ENCODE results near the gene GSG1L.
"Not testable (repeated sequence)": the region's sequence is repeated elsewhere in the genome, so short reads cannot be mapped to it uniquely, and the experiment has no call there.

GSG1L gene

GRCh38 chr16:27880287-27880686 is 183.2 kb downstream of the GSG1L start:
- no peak for DNase-seq

- DNase-seq, result no peak
Measured at GRCh38 chr16:27879601-27880247, 183.8 kb downstream of the GSG1L start.

GRCh38 chr16:27872627-27873026 is 190.9 kb downstream of the GSG1L start:
- not testable (repeated sequence) for DNase-seq

GRCh38 chr16:27870116-27870798 is 193.3 kb downstream of the GSG1L start:
- no peak for DNase-seq

- DNase-seq, result no peak
Measured at GRCh38 chr16:27869411-27869810, 194.1 kb downstream of the GSG1L start.

- no peak for DNase-seq
Measured at GRCh38 chr16:27868180-27868579, 195.3 kb downstream of the GSG1L start.

- DNase-seq, result no peak
Measured at GRCh38 chr16:27867122-27868110, 196.1 kb downstream of the GSG1L start.

GRCh38 chr16:27863377-27863776 is 200.1 kb downstream of the GSG1L start:
- no peak for DNase-seq

GRCh38 chr16:27862953-27863352 is 200.6 kb downstream of the GSG1L start:
- no peak for DNase-seq

- DNase-seq, result no peak
Measured at GRCh38 chr16:27860091-27860490, 203.4 kb downstream of the GSG1L start.

- DNase-seq, result no peak
Measured at GRCh38 chr16:27859020-27859419, 204.5 kb downstream of the GSG1L start.

- no peak for DNase-seq
Measured at GRCh38 chr16:27853651-27854050, 209.9 kb downstream of the GSG1L start.

- no peak for DNase-seq
Measured at GRCh38 chr16:27853101-27853500, 210.4 kb downstream of the GSG1L start.

GRCh38 chr16:27852681-27853080 is 210.8 kb downstream of the GSG1L start:
- DNase-seq, result no peak

- DNase-seq, result no peak
Measured at GRCh38 chr16:27852116-27852515, 211.4 kb downstream of the GSG1L start.

GRCh38 chr16:27851586-27851985 is 211.9 kb downstream of the GSG1L start:
- no peak for DNase-seq

GRCh38 chr16:27849621-27850020 is 213.9 kb downstream of the GSG1L start:
- DNase-seq, result no peak

- no peak for DNase-seq
Measured at GRCh38 chr16:27847030-27847550, 216.4 kb downstream of the GSG1L start.

GRCh38 chr16:27844826-27845225 is 218.7 kb downstream of the GSG1L start:
- no peak for DNase-seq

- no peak for DNase-seq
Measured at GRCh38 chr16:27843800-27844199, 219.7 kb downstream of the GSG1L start.

GRCh38 chr16:27841911-27842310 is 221.6 kb downstream of the GSG1L start:
- no peak for DNase-seq

GRCh38 chr16:27841061-27841801 is 222.3 kb downstream of the GSG1L start:
- no peak for DNase-seq
